ENCODE data around the gene NKAIN1.

- TF ChIP-seq CTCF (IDR thresholded peaks at IDR 0.05; ENCODE audit: extremely low read depth in 1 of 2, insufficient read depth in 1 of 2, low read depth in 1 of 2, low read length in 2 of 2) (no peak), MAX (IDR thresholded peaks at IDR 0.05; ENCODE audit: insufficient read depth, insufficient read length) (no peak), POLR2AphosphoS5 (IDR thresholded peaks at IDR 0.05; ENCODE audit: insufficient read depth, low read depth, low read length) (no peak), POLR2A (IDR thresholded peaks at IDR 0.05; ENCODE audit: low read depth, low read length) (no peak)
Measured at GRCh38 chr1:31230378-31230777, 9.3 kb downstream of the NKAIN1 start.
